Measurements from ENCODE around the gene RELT.
A peak's percentile ranks its signal among the peaks of the same experiment; 100 is the strongest.

RELT gene

GRCh38 chr11:73393011-73393380, 16.8 kb downstream of the RELT start:
- TF ChIP-seq, protein P1, sequence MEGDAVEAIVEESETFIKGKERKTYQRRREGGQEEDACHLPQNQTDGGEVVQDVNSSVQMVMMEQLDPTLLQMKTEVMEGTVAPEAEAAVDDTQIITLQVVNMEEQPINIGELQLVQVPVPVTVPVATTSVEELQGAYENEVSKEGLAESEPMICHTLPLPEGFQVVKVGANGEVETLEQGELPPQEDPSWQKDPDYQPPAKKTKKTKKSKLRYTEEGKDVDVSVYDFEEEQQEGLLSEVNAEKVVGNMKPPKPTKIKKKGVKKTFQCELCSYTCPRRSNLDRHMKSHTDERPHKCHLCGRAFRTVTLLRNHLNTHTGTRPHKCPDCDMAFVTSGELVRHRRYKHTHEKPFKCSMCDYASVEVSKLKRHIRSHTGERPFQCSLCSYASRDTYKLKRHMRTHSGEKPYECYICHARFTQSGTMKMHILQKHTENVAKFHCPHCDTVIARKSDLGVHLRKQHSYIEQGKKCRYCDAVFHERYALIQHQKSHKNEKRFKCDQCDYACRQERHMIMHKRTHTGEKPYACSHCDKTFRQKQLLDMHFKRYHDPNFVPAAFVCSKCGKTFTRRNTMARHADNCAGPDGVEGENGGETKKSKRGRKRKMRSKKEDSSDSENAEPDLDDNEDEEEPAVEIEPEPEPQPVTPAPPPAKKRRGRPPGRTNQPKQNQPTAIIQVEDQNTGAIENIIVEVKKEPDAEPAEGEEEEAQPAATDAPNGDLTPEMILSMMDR (IDR thresholded peaks at IDR 0.05) = no peak
- no peak for TF ChIP-seq ZFX (IDR thresholded peaks at IDR 0.05; ENCODE audit: borderline replicate concordance)
- no peak overlapping the region for H3K27ac ChIP-seq

- TF ChIP-seq ZFX (IDR thresholded peaks at IDR 0.05; ENCODE audit: borderline replicate concordance) = no peak
- TF ChIP-seq, protein P1 (IDR thresholded peaks at IDR 0.05) = peak; percentile 80
- H3K27ac ChIP-seq = no peak overlapping the region
These were observed 17.5 kb downstream of the RELT start for GRCh38 chr11:73393479-73394415.

GRCh38 chr11:73394416-73395296, 18.5 kb downstream of the RELT start:
- TF ChIP-seq, protein P1 (IDR thresholded peaks at IDR 0.05) = no peak
- no peak overlapping the region for H3K27ac ChIP-seq

- H3K27ac ChIP-seq = no peak overlapping the region
- no peak for TF ChIP-seq ZFX (IDR thresholded peaks at IDR 0.05; ENCODE audit: borderline replicate concordance)
- TF ChIP-seq, protein P1 (IDR thresholded peaks at IDR 0.05) = no peak
These were observed 19.4 kb downstream of the RELT start for GRCh38 chr11:73395297-73396208.

GRCh38 chr11:73396251-73396930, 20.2 kb downstream of the RELT start:
- no peak overlapping the region for H3K27ac ChIP-seq
- TF ChIP-seq ZFX (IDR thresholded peaks at IDR 0.05; ENCODE audit: borderline replicate concordance) = no peak
- TF ChIP-seq, protein P1 (IDR thresholded peaks at IDR 0.05) = no peak

DNA sequence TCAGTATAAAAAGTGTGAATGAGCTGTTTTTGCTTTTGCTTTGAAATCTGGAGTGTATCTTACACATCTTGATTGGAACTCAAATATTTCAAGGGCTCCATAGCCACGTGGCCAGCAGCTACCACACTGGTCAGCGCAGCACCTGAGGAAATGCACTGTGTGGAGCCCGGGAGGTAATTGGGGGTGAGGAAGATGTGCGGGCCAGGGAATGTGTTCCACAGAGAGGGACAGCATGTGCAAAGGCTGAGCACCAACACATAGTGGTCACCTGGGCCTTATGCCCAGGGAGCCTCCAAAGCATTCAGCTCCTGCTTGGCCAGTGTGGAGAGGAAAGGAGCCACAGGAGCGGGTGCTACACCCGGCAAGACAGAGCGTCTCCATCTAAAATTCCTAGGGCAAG, 20.8 kb downstream of the RELT start:
- TF ChIP-seq ZFX (IDR thresholded peaks at IDR 0.05; ENCODE audit: borderline replicate concordance) = no peak
- TF ChIP-seq, protein P1 (IDR thresholded peaks at IDR 0.05) = no peak
- no peak overlapping the region for H3K27ac ChIP-seq
